Mesothelial cell of epicardium (in vitro differentiated cells): ENCODE measurements around the gene IPCEF1. TPM values are rescaled to one million over a fixed set of nuclear protein-coding genes. Genes with fewer than 3 reads are reported as not detected.
A peak's percentile ranks its signal among the peaks of the same experiment; 100 is the strongest.
"Not testable (repeated sequence)": the region's sequence is repeated elsewhere in the genome, so short reads cannot be mapped to it uniquely, and the experiment has no call there.

Experiments used
- DNase-seq, 2 experiments: peaks; one replicate each; pipeline ENCODE4 v3.0.0; 2021; ENCODE audit warnings: low spot score in 2 of 2; ENCODE audit not compliant: unreplicated experiment in 2 of 2
- H3K27ac Mint-ChIP-seq: 2 replicates; pipeline ENCODE4 v1.8.0; 2021; ENCODE audit warnings: mixed read lengths
- H3K27me3 Mint-ChIP-seq: 2 replicates; pipeline ENCODE4 v1.8.0; 2021; ENCODE audit warnings: low read depth, mixed read lengths
- H3K36me3 Mint-ChIP-seq: 2 replicates; pipeline ENCODE4 v1.8.0; 2021; ENCODE audit warnings: mixed read lengths
- H3K4me1 Mint-ChIP-seq: 2 replicates; pipeline ENCODE4 v1.8.0; 2021; ENCODE audit warnings: mixed read lengths
- H3K4me3 Mint-ChIP-seq: 2 replicates; pipeline ENCODE4 v1.8.0; 2021; ENCODE audit warnings: mild to moderate bottlenecking, moderate library complexity, mixed read lengths
- H3K9me3 Mint-ChIP-seq: 2 replicates; pipeline ENCODE4 v1.8.0; 2021; ENCODE audit warnings: mixed read lengths
- total RNA-seq: library from RNA; stranded (reverse); gene quantifications from 3 replicates; pipeline ENCODE4 v1.2.1, GENCODE V29; 2021
- TF ChIP-seq, protein P1 (sequence below): fragments of 200-600 bp; sonication (generic); IDR thresholded peaks from one replicate; pipeline ENCODE4 v1.5.0; 2021; ENCODE audit warnings: antibody characterized with exemption; ENCODE audit not compliant: unreplicated experiment

Gene IPCEF1
- total RNA-seq, 1 donor from 2014 or later: 0.76 TPM

DNA sequence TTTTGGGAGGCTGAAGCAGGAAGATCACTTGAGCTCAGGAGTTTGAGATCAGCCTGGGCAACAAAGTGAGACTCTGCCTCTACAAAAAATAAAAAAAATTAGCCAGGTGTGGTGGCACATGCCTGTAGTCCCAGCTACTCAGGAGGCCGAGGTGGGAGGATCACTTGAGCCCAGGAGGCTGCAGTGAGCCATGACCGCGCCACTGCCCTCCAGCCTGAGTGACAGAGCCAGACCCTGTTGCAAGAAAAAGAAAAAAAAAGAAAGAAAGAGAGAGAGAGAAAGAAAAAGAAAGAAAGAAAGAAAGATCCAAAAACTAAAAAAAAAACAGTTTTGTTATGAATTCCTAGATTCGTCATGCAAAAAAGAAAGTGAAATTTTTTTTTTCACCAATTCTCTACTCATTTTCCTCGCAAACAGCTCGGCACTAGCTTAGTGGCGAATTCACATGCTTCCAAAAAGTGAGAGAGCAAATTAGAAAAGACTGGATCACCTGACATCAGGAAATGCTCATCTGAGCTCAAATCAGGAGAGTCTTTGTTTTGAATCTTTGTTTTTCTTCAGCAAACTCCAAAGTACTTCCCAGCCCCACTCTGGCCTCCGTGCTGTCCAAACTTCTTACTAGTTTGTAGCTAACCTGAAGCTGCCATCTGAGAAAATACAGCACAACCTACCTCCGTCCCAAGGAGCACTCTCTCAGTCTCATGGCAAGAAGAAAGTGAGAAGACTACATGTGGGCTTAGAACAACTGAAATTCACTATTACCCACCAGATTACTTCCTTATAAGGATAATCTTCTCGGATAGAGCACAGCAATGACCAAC, 27.0 kb downstream of the IPCEF1 start:
- Mint-ChIP-seq H3K4me1 (peaks cover 11% of the 10 kb centered on the region), H3K27me3 (no peaks in the 10 kb centered on the region), H3K9me3 (peaks cover 23% of the 10 kb centered on the region), H3K36me3 (peaks cover 3% of the 10 kb centered on the region), H3K4me3 (no peak overlapping the region), H3K27ac (peak overlapping the region; percentile 18)
- TF ChIP-seq, protein P1, sequence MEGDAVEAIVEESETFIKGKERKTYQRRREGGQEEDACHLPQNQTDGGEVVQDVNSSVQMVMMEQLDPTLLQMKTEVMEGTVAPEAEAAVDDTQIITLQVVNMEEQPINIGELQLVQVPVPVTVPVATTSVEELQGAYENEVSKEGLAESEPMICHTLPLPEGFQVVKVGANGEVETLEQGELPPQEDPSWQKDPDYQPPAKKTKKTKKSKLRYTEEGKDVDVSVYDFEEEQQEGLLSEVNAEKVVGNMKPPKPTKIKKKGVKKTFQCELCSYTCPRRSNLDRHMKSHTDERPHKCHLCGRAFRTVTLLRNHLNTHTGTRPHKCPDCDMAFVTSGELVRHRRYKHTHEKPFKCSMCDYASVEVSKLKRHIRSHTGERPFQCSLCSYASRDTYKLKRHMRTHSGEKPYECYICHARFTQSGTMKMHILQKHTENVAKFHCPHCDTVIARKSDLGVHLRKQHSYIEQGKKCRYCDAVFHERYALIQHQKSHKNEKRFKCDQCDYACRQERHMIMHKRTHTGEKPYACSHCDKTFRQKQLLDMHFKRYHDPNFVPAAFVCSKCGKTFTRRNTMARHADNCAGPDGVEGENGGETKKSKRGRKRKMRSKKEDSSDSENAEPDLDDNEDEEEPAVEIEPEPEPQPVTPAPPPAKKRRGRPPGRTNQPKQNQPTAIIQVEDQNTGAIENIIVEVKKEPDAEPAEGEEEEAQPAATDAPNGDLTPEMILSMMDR: no peak
- no peak for DNase-seq

GRCh38 chr6:154327313-154327712, 29.3 kb downstream of the IPCEF1 start:
- H3K27me3 Mint-ChIP-seq, H3K27ac Mint-ChIP-seq, H3K36me3 Mint-ChIP-seq, DNase-seq, H3K4me3 Mint-ChIP-seq: not testable (repeated sequence)
- Mint-ChIP-seq H3K4me1 (peaks cover 11% of the 10 kb centered on the region), H3K9me3 (peaks cover 19% of the 10 kb centered on the region)

- no peak overlapping the region for H3K4me3 Mint-ChIP-seq
- no peaks in the 10 kb centered on the region for H3K36me3 Mint-ChIP-seq
- peaks cover 10% of the 10 kb centered on the region for H3K9me3 Mint-ChIP-seq
- peaks cover 13% of the 10 kb centered on the region for H3K4me1 Mint-ChIP-seq
- TF ChIP-seq, protein P1: no peak
- no peaks in the 10 kb centered on the region for H3K27me3 Mint-ChIP-seq
- DNase-seq: no peak
- no peak overlapping the region for H3K27ac Mint-ChIP-seq
Observed at GRCh38 chr6:154325142-154325541, 31.5 kb downstream of the IPCEF1 start.

DNA sequence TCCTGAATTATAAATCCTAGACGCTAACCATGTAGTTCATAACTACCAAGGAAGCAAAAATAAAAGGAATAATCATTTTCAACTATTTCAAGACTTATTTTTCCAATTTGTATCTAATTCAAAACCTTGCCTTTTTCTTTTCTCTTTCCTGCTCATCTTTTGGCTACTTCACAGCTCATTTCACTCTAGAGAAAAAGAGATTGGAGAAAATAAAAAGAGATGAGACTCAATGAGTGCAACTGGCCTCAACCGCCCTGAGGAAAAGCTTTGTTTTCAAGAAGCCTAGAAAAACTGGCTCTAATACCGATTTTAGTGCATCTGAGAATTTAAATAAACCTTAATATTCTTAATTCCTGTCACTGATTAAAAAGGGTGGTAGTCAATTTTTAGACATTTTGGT, 36.4 kb downstream of the IPCEF1 start:
- Mint-ChIP-seq H3K4me1 (peaks cover 28% of the 10 kb centered on the region), H3K36me3 (no peaks in the 10 kb centered on the region), H3K27ac (peak overlapping the region; percentile 95), H3K9me3 (no peaks in the 10 kb centered on the region), H3K27me3 (no peaks in the 10 kb centered on the region), H3K4me3 (peak overlapping the region; percentile 44)
- DNase-seq: no peak
- TF ChIP-seq, protein P1: no peak

- no peaks in the 10 kb centered on the region for H3K9me3 Mint-ChIP-seq
- H3K27me3 Mint-ChIP-seq: no peaks in the 10 kb centered on the region
- H3K27ac Mint-ChIP-seq: peak overlapping the region; percentile 95
- DNase-seq: peak; percentile 35 to 49
- H3K4me1 Mint-ChIP-seq: peaks cover 35% of the 10 kb centered on the region
- peak overlapping the region; percentile 44 for H3K4me3 Mint-ChIP-seq
- no peaks in the 10 kb centered on the region for H3K36me3 Mint-ChIP-seq
- TF ChIP-seq, protein P1: no peak
Observed at GRCh38 chr6:154319231-154319858, 37.3 kb downstream of the IPCEF1 start.

DNA sequence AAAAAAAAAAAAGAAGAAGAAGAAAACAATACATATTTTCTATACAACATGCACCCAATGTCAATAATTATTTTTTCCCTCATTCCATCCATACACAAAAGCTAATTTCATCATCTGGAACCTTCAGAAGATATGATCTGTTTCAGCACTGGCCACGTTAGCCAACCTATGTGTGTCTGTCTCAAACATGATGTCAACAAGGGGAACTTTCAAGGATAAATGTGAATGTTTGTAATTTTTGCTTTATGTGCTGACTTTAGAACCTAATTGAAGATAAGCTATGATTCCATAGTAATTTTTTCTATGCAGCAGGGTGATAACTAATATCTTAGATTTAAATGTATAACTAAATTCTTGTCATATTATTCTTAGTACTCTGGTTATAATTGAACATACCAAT, 37.9 kb downstream of the IPCEF1 start:
- no peaks in the 10 kb centered on the region for H3K9me3 Mint-ChIP-seq
- H3K27me3 Mint-ChIP-seq: no peaks in the 10 kb centered on the region
- no peak for DNase-seq
- H3K4me1 Mint-ChIP-seq: peaks cover 40% of the 10 kb centered on the region
- no peak overlapping the region for H3K4me3 Mint-ChIP-seq
- TF ChIP-seq, protein P1: no peak
- peak overlapping the region; percentile 95 for H3K27ac Mint-ChIP-seq
- no peaks in the 10 kb centered on the region for H3K36me3 Mint-ChIP-seq
